WI38 (cell line): ENCODE measurements around the gene KRT26.
A peak's percentile ranks its signal among the peaks of the same experiment; 100 is the strongest.

Experiments used
- H3K4me3 ChIP-seq: 2 replicates; pipeline ENCODE4 v1.5.1; 2011; ENCODE audit warnings: low read depth, mild to moderate bottlenecking, control low read depth, low read length
- TF ChIP-seq, protein P1 (sequence below): IDR thresholded peaks from 2 replicates; pipeline ENCODE4 v1.5.1; 2012; ENCODE audit warnings: low read depth, mild to moderate bottlenecking, control low read depth, low read length

KRT26 gene

DNA sequence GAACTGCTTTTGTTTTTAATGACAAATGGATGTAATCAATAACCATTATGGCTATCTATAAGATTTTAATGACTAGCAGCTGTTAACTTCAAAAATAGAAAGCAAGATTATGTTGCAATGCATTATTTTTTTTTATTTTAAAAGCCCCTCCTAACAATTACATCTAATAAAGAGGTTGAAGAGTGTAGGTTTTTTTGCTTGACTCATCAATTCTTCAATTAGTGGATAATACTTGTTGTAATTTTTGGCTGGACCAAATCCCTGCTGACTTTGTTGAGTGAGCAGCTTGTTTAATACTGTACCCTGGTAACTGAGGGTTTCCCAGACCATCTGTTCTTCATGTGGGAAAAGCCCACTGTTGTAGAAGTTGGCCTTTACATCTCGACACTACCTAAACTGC, 41.0 kb downstream of the KRT26 start:
- TF ChIP-seq, protein P1, sequence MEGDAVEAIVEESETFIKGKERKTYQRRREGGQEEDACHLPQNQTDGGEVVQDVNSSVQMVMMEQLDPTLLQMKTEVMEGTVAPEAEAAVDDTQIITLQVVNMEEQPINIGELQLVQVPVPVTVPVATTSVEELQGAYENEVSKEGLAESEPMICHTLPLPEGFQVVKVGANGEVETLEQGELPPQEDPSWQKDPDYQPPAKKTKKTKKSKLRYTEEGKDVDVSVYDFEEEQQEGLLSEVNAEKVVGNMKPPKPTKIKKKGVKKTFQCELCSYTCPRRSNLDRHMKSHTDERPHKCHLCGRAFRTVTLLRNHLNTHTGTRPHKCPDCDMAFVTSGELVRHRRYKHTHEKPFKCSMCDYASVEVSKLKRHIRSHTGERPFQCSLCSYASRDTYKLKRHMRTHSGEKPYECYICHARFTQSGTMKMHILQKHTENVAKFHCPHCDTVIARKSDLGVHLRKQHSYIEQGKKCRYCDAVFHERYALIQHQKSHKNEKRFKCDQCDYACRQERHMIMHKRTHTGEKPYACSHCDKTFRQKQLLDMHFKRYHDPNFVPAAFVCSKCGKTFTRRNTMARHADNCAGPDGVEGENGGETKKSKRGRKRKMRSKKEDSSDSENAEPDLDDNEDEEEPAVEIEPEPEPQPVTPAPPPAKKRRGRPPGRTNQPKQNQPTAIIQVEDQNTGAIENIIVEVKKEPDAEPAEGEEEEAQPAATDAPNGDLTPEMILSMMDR = no peak
- no peak overlapping the region for H3K4me3 ChIP-seq

DNA sequence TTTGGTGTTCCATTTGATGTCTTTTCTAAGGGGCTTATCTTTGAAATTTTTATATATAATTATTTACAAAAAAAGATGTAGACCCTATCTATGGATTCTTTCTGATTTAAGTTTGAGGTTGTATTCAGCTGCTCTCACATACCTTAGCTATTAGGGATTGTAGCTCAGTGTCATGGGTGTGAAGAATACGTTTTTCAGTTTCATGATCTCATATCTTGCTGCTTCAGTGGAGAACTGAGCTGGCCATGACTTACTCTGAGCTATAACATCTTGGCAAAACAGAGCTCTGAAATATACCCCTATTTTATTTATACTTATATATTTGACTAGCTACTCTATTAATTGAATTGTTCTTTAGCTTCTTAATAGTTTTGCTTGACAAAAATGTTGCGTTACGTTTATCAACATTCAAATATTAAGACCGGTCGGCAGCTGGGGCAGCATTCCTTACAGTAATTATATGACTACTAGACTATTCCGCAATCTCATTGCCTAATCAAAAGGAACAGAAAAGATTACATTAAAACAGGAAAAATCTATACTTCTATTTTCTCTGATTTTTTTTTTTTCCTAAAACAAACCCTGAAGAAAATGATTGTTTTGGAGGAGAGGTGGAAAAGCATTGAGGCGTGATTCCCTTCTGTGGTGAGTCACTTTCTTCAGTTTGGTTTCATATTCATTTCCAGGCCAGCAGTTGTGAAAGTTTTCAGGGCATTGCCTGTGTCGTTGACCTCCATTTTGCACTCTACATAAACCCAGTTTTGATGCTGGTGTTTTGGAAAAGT, 44.4 kb downstream of the KRT26 start:
- H3K4me3 ChIP-seq = no peak overlapping the region
- TF ChIP-seq, protein P1 = no peak

DNA sequence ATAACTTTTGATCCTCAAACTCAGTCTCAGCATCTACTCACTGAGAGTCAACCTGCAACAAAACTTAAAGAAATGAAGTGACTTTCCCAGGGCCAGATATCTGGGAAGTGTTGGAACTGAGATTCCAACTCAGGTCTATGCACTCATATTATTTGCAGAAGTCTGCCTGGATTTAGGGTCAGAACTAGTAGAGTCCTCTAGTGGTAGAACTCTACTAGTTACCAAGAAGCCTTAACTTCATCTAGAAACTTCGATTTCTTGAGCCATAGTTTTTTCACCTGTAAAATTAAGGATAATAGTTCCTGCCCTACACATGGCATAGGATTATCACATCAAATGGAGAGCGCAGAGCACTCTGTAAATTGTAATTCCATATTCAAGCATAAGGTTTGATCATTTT, 45.1 kb downstream of the KRT26 start:
- TF ChIP-seq, protein P1 = peak; percentile 17; the same call in 1 of the 2 replicates
- no peak overlapping the region for H3K4me3 ChIP-seq

DNA sequence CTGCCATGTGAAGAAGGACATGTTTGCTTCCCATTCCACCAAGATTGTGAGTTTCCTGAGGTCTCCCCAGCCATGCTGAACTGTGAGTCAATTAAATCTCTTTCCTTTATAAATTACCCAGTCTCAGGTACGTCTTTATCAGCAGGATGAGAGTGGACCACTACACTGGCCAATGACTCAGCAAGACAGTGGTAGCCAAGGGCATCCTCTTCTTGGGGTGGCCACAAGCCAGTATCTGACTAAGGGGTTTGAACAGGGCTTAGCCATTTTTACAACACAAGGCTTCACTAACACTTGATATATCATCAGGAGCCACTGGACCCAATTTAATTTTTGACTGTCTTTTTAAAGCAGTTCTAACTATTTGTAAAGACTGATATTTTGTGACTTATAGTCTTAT, 47.3 kb downstream of the KRT26 start:
- no peak overlapping the region for H3K4me3 ChIP-seq
- TF ChIP-seq, protein P1 = no peak

DNA sequence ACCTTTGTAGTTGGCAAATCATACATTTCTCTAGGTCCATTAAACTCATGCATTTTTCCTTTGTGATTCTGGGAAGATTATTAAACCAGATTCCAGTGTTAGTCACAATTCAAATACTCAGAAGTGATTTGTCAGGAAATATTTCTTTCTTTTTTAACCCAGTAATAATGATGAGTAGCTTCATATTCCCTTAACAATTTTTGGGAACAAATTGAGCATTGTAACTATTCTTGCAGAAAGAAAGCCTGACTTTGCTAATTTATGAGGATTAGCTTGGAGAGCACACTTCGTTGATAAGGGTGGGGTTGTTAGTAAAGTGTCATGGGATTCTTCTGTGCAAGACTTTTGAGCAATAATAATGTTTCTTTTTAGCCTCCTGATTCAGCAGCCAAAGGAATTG, 49.8 kb downstream of the KRT26 start:
- no peak overlapping the region for H3K4me3 ChIP-seq

DNA sequence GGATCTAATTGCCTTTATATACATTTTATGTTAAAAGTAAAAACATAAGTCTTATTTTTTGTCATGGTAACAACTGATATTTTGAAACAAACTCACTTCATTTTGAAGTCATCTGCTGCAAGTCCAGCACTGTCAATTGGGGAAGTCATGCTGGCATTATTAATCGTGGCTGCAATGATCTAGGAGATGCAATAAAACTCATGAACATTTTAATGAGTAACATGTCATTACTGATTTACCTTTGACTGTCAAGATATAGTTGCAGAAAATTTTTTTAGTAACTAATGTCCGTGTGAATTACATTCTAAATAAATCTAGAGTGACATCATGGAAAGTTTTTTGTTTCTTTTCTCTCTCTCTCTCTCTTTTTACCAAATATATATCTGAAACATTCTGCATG, 51.1 kb downstream of the KRT26 start:
- no peak overlapping the region for H3K4me3 ChIP-seq
- TF ChIP-seq, protein P1 = no peak

More for the DNA sequence above, 49.8 kb downstream of the KRT26 start:
- TF ChIP-seq, protein P1 = no peak

DNA sequence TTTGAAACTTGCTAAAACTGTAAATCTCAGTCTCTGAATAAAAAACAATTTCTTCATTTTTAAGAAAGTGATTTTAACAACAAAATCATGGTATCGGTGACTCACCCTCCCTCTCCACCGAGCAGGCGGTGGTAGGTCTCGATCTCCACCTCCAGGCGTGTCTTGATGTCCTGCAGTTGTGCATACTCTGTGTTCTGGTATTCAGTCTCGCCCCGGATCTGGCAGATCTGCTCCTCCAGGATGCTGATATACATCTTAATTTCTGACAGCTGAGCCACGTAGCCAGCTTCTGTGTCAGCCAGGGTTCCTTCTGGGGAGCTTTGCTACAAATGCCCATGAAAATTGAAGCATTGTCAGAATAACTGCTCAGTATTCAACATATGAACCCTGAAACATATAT, 53.1 kb downstream of the KRT26 start:
- TF ChIP-seq, protein P1 = no peak
- H3K4me3 ChIP-seq = no peak overlapping the region
